C4-2B (cell line): ENCODE data around the gene TMEM86B.

Source experiments
- CTCF ChIP-seq: fragments of 450-650 bp; conservative IDR thresholded peaks from 2 replicates; pipeline ENCODE4 v1.5.1; 2017; ENCODE audit warnings: mild to moderate bottlenecking
- ZFX ChIP-seq: fragments of 450-650 bp; IDR thresholded peaks from 2 replicates; pipeline ENCODE4 v1.6.1; 2017

GRCh38 chr19:55252760-55253663, 24.4 kb upstream of the TMEM86B start:
- TF ChIP-seq CTCF (no peak), ZFX (no peak)
